Measurements from ENCODE around the gene PEAK1.
A peak's percentile ranks its signal among the peaks of the same experiment; 100 is the strongest.

PEAK1 gene

GRCh38 chr15:77093436-77093835 is 326.5 kb downstream of the PEAK1 start:
- H3K4me3 ChIP-seq (ENCODE audit: low read depth in 1 of 2, low read length in 2 of 2): no peak overlapping the region
- no peaks in the 10 kb centered on the region for H3K27me3 ChIP-seq (ENCODE audit: control insufficient read depth in 1 of 2, insufficient read depth in 2 of 2, low read length in 2 of 2)
- no peaks in the 10 kb centered on the region for H3K4me1 ChIP-seq (ENCODE audit: insufficient read depth, low read length)
- no peaks in the 10 kb centered on the region for H3K36me3 ChIP-seq (ENCODE audit: insufficient read depth, low read length)
- no peaks in the 10 kb centered on the region for H3K9me3 ChIP-seq (ENCODE audit: low read length)
- no peak overlapping the region for H3K9ac ChIP-seq (ENCODE audit: low read length)
- H3K27ac ChIP-seq (ENCODE audit: low read depth, low read length): no peak overlapping the region

GRCh38 chr15:77091097-77091496 is 328.8 kb downstream of the PEAK1 start:
- H3K4me1 ChIP-seq (ENCODE audit: insufficient read depth, low read length): no peaks in the 10 kb centered on the region

GRCh38 chr15:77087213-77087612 is 332.7 kb downstream of the PEAK1 start:
- no peaks in the 10 kb centered on the region for H3K27me3 ChIP-seq (ENCODE audit: control insufficient read depth in 1 of 2, insufficient read depth in 2 of 2, low read length in 2 of 2)
- no peak overlapping the region for H3K9ac ChIP-seq (ENCODE audit: low read length)
- no peak overlapping the region for H3K4me3 ChIP-seq (ENCODE audit: low read depth in 1 of 2, low read length in 2 of 2)
- no peaks in the 10 kb centered on the region for H3K4me1 ChIP-seq (ENCODE audit: insufficient read depth, low read length)
- H3K9me3 ChIP-seq (ENCODE audit: low read length): no peaks in the 10 kb centered on the region
- H3K36me3 ChIP-seq (ENCODE audit: insufficient read depth, low read length): no peaks in the 10 kb centered on the region
- H3K27ac ChIP-seq (ENCODE audit: low read depth, low read length): no peak overlapping the region

More at GRCh38 chr15:77091097-77091496, 328.8 kb downstream of the PEAK1 start:
- no peaks in the 10 kb centered on the region for H3K9me3 ChIP-seq (ENCODE audit: low read length)
- H3K36me3 ChIP-seq (ENCODE audit: insufficient read depth, low read length): no peaks in the 10 kb centered on the region
- no peak overlapping the region for H3K27ac ChIP-seq (ENCODE audit: low read depth, low read length)
- no peak overlapping the region for H3K4me3 ChIP-seq (ENCODE audit: low read depth in 1 of 2, low read length in 2 of 2)
- H3K9ac ChIP-seq (ENCODE audit: low read length): no peak overlapping the region
- no peaks in the 10 kb centered on the region for H3K27me3 ChIP-seq (ENCODE audit: control insufficient read depth in 1 of 2, insufficient read depth in 2 of 2, low read length in 2 of 2)

GRCh38 chr15:77085297-77085696 is 334.6 kb downstream of the PEAK1 start:
- Histone ChIP-seq H3K9me3 (ENCODE audit: low read length) (no peaks in the 10 kb centered on the region), H3K9ac (ENCODE audit: low read length) (no peak overlapping the region), H3K4me3 (ENCODE audit: low read depth in 1 of 2, low read length in 2 of 2) (no peak overlapping the region), H3K27ac (ENCODE audit: low read depth, low read length) (no peak overlapping the region), H3K4me1 (ENCODE audit: insufficient read depth, low read length) (no peaks in the 10 kb centered on the region), H3K36me3 (ENCODE audit: insufficient read depth, low read length) (no peaks in the 10 kb centered on the region), H3K27me3 (ENCODE audit: control insufficient read depth in 1 of 2, insufficient read depth in 2 of 2, low read length in 2 of 2) (no peaks in the 10 kb centered on the region)

GRCh38 chr15:77084436-77084835 is 335.5 kb downstream of the PEAK1 start:
- no peak overlapping the region for H3K9ac ChIP-seq (ENCODE audit: low read length)
- no peaks in the 10 kb centered on the region for H3K4me1 ChIP-seq (ENCODE audit: insufficient read depth, low read length)
- H3K4me3 ChIP-seq (ENCODE audit: low read depth in 1 of 2, low read length in 2 of 2): no peak overlapping the region
- H3K27ac ChIP-seq (ENCODE audit: low read depth, low read length): no peak overlapping the region
- H3K27me3 ChIP-seq (ENCODE audit: control insufficient read depth in 1 of 2, insufficient read depth in 2 of 2, low read length in 2 of 2): no peaks in the 10 kb centered on the region
- H3K9me3 ChIP-seq (ENCODE audit: low read length): no peaks in the 10 kb centered on the region
- no peaks in the 10 kb centered on the region for H3K36me3 ChIP-seq (ENCODE audit: insufficient read depth, low read length)

- Histone ChIP-seq H3K9ac (ENCODE audit: low read length) (no peak overlapping the region), H3K27ac (ENCODE audit: low read depth, low read length) (peak overlapping the region; percentile 7), H3K9me3 (ENCODE audit: low read length) (no peaks in the 10 kb centered on the region), H3K4me3 (ENCODE audit: low read depth in 1 of 2, low read length in 2 of 2) (peak overlapping the region in 1 of 2 donors; percentile 48), H3K36me3 (ENCODE audit: insufficient read depth, low read length) (no peaks in the 10 kb centered on the region), H3K4me1 (ENCODE audit: insufficient read depth, low read length) (no peaks in the 10 kb centered on the region), H3K27me3 (ENCODE audit: control insufficient read depth in 1 of 2, insufficient read depth in 2 of 2, low read length in 2 of 2) (no peaks in the 10 kb centered on the region)
Measured at GRCh38 chr15:77083381-77084160, 336.3 kb downstream of the PEAK1 start.

GRCh38 chr15:77081971-77082370 is 337.9 kb downstream of the PEAK1 start:
- Histone ChIP-seq H3K9ac (ENCODE audit: low read length) (no peak overlapping the region), H3K4me1 (ENCODE audit: insufficient read depth, low read length) (no peaks in the 10 kb centered on the region), H3K4me3 (ENCODE audit: low read depth in 1 of 2, low read length in 2 of 2) (no peak overlapping the region), H3K27ac (ENCODE audit: low read depth, low read length) (no peak overlapping the region), H3K36me3 (ENCODE audit: insufficient read depth, low read length) (no peaks in the 10 kb centered on the region), H3K27me3 (ENCODE audit: control insufficient read depth in 1 of 2, insufficient read depth in 2 of 2, low read length in 2 of 2) (no peaks in the 10 kb centered on the region), H3K9me3 (ENCODE audit: low read length) (no peaks in the 10 kb centered on the region)

- Histone ChIP-seq H3K36me3 (ENCODE audit: insufficient read depth, low read length) (no peaks in the 10 kb centered on the region), H3K27me3 (ENCODE audit: control insufficient read depth in 1 of 2, insufficient read depth in 2 of 2, low read length in 2 of 2) (no peaks in the 10 kb centered on the region), H3K9ac (ENCODE audit: low read length) (no peak overlapping the region), H3K4me3 (ENCODE audit: low read depth in 1 of 2, low read length in 2 of 2) (no peak overlapping the region), H3K9me3 (ENCODE audit: low read length) (no peaks in the 10 kb centered on the region), H3K27ac (ENCODE audit: low read depth, low read length) (no peak overlapping the region), H3K4me1 (ENCODE audit: insufficient read depth, low read length) (peaks cover 4% of the 10 kb centered on the region)
Measured at GRCh38 chr15:77076323-77076915, 343.5 kb downstream of the PEAK1 start.

GRCh38 chr15:77075528-77075927 is 344.4 kb downstream of the PEAK1 start:
- H3K4me3 ChIP-seq (ENCODE audit: low read depth in 1 of 2, low read length in 2 of 2): no peak overlapping the region
- peaks cover 4% of the 10 kb centered on the region for H3K4me1 ChIP-seq (ENCODE audit: insufficient read depth, low read length)
- H3K9me3 ChIP-seq (ENCODE audit: low read length): no peaks in the 10 kb centered on the region
- H3K27me3 ChIP-seq (ENCODE audit: control insufficient read depth in 1 of 2, insufficient read depth in 2 of 2, low read length in 2 of 2): no peaks in the 10 kb centered on the region
- H3K27ac ChIP-seq (ENCODE audit: low read depth, low read length): no peak overlapping the region
- H3K9ac ChIP-seq (ENCODE audit: low read length): no peak overlapping the region
- H3K36me3 ChIP-seq (ENCODE audit: insufficient read depth, low read length): no peaks in the 10 kb centered on the region

- H3K9me3 ChIP-seq (ENCODE audit: low read length): no peaks in the 10 kb centered on the region
- H3K9ac ChIP-seq (ENCODE audit: low read length): no peak overlapping the region
- no peaks in the 10 kb centered on the region for H3K27me3 ChIP-seq (ENCODE audit: control insufficient read depth in 1 of 2, insufficient read depth in 2 of 2, low read length in 2 of 2)
- H3K27ac ChIP-seq (ENCODE audit: low read depth, low read length): no peak overlapping the region
- no peak overlapping the region for H3K4me3 ChIP-seq (ENCODE audit: low read depth in 1 of 2, low read length in 2 of 2)
- H3K36me3 ChIP-seq (ENCODE audit: insufficient read depth, low read length): no peaks in the 10 kb centered on the region
- H3K4me1 ChIP-seq (ENCODE audit: insufficient read depth, low read length): peaks cover 12% of the 10 kb centered on the region
Measured at GRCh38 chr15:77074350-77074749, 345.6 kb downstream of the PEAK1 start.

GRCh38 chr15:77071305-77072223 is 348.3 kb downstream of the PEAK1 start:
- H3K27me3 ChIP-seq (ENCODE audit: control insufficient read depth in 1 of 2, insufficient read depth in 2 of 2, low read length in 2 of 2): no peaks in the 10 kb centered on the region
- H3K36me3 ChIP-seq (ENCODE audit: insufficient read depth, low read length): no peaks in the 10 kb centered on the region
- H3K9ac ChIP-seq (ENCODE audit: low read length): no peak overlapping the region
- H3K9me3 ChIP-seq (ENCODE audit: low read length): no peaks in the 10 kb centered on the region
- H3K4me3 ChIP-seq (ENCODE audit: low read depth in 1 of 2, low read length in 2 of 2): peak overlapping the region; percentile 56 to 60
- H3K4me1 ChIP-seq (ENCODE audit: insufficient read depth, low read length): peaks cover 19% of the 10 kb centered on the region
- H3K27ac ChIP-seq (ENCODE audit: low read depth, low read length): peak overlapping the region; percentile 85
